ENCODE results near the gene DDX24. TPM values are rescaled to one million over a fixed set of nuclear protein-coding genes. Genes with fewer than 3 reads are reported as not detected.

Gene DDX24
- total and polyA plus RNA-seq, 2 donors, result 103 to 191 TPM

GRCh38 chr14:94049625-94050023 is 31.4 kb downstream of the DDX24 start:
- no peak for DNase-seq (ENCODE audit: low read depth in 6 of 9, low spot score in 9 of 9)
- H3K9me3 ChIP-seq (ENCODE audit: control insufficient read depth in 2 of 2, insufficient read depth in 1 of 2, low read length in 1 of 2), result no peaks in the 10 kb centered on the region
- no peak overlapping the region for H3K4me3 ChIP-seq (ENCODE audit: low read length in 2 of 2)
- WGBS, result 50% methylated on average over 2 of the region's 2 CpGs
- H3K27me3 ChIP-seq (ENCODE audit: control insufficient read depth in 2 of 2, insufficient read depth in 1 of 2, low read length in 1 of 2), result no peaks in the 10 kb centered on the region
- no peak overlapping the region for H3K27ac ChIP-seq (ENCODE audit: low read depth in 1 of 2, low read length in 1 of 2)
- peaks cover 0 to 2% of the 10 kb centered on the region in 2 donors for H3K4me1 ChIP-seq (ENCODE audit: control insufficient read depth in 2 of 2, insufficient read depth in 2 of 2, low read length in 2 of 2)
- H3K36me3 ChIP-seq (ENCODE audit: control insufficient read depth in 2 of 2, insufficient read depth in 2 of 2, low read length in 1 of 2), result peaks cover 77 to 91% of the 10 kb centered on the region in 2 donors

- H3K4me3 ChIP-seq (ENCODE audit: low read length in 2 of 2), result no peak overlapping the region
- H3K36me3 ChIP-seq (ENCODE audit: control insufficient read depth in 2 of 2, insufficient read depth in 2 of 2, low read length in 1 of 2), result peaks cover 70 to 90% of the 10 kb centered on the region in 2 donors
- WGBS, result 97% methylated on average over 10 of the region's 10 CpGs
- H3K27ac ChIP-seq (ENCODE audit: low read depth in 1 of 2, low read length in 1 of 2), result no peak overlapping the region
- H3K27me3 ChIP-seq (ENCODE audit: control insufficient read depth in 2 of 2, insufficient read depth in 1 of 2, low read length in 1 of 2), result no peaks in the 10 kb centered on the region
- no peak for DNase-seq (ENCODE audit: low read depth in 6 of 9, low spot score in 9 of 9)
- no peaks in the 10 kb centered on the region for H3K9me3 ChIP-seq (ENCODE audit: control insufficient read depth in 2 of 2, insufficient read depth in 1 of 2, low read length in 1 of 2)
- peaks cover 0 to 2% of the 10 kb centered on the region in 2 donors for H3K4me1 ChIP-seq (ENCODE audit: control insufficient read depth in 2 of 2, insufficient read depth in 2 of 2, low read length in 2 of 2)
Observed at GRCh38 chr14:94048691-94049624, 32.0 kb downstream of the DDX24 start.

- 97% methylated on average over 3 of the region's 3 CpGs for WGBS
- no peak for DNase-seq (ENCODE audit: low read depth in 6 of 9, low spot score in 9 of 9)
- H3K4me3 ChIP-seq (ENCODE audit: low read length in 2 of 2), result no peak overlapping the region
- no peaks in the 10 kb centered on the region for H3K27me3 ChIP-seq (ENCODE audit: control insufficient read depth in 2 of 2, insufficient read depth in 1 of 2, low read length in 1 of 2)
- H3K27ac ChIP-seq (ENCODE audit: low read depth in 1 of 2, low read length in 1 of 2), result no peak overlapping the region
- no peaks in the 10 kb centered on the region for H3K9me3 ChIP-seq (ENCODE audit: control insufficient read depth in 2 of 2, insufficient read depth in 1 of 2, low read length in 1 of 2)
- H3K4me1 ChIP-seq (ENCODE audit: control insufficient read depth in 2 of 2, insufficient read depth in 2 of 2, low read length in 2 of 2), result peaks cover 0 to under 1% of the 10 kb centered on the region in 2 donors
- H3K36me3 ChIP-seq (ENCODE audit: control insufficient read depth in 2 of 2, insufficient read depth in 2 of 2, low read length in 1 of 2), result peaks cover 60 to 81% of the 10 kb centered on the region in 2 donors
Observed at GRCh38 chr14:94047581-94047980, 33.4 kb downstream of the DDX24 start.

DNA sequence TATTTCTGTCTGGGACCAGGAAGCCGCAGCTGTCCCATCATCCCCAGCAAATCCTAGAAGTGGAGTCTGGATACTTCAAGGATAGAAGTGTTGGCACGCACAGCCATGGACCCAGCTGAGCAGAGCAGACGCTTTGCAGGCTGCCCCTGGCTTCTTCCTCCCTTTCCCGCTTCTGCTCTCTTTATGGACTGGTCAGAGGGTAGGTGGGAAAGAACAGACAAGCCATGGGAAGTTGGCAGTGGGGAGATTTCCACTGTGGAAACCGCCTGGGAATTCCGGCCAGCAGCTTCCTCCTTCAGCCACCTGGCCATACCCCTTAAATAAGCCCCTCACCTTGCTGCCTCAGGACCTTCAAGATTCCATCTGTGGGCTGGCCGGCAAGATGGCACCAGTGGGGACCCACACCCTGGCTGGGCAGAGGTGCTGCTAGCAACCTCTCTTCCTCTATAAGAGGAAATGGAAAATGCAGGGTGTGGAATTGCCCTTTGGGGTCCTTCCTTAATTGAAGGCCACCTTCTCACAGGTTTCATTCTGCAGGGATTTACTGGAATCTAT is 34.2 kb downstream of the DDX24 start:
- H3K9me3 ChIP-seq (ENCODE audit: control insufficient read depth in 2 of 2, insufficient read depth in 1 of 2, low read length in 1 of 2), result no peaks in the 10 kb centered on the region
- H3K36me3 ChIP-seq (ENCODE audit: control insufficient read depth in 2 of 2, insufficient read depth in 2 of 2, low read length in 1 of 2), result peaks cover 52 to 75% of the 10 kb centered on the region in 2 donors
- H3K4me1 ChIP-seq (ENCODE audit: control insufficient read depth in 2 of 2, insufficient read depth in 2 of 2, low read length in 2 of 2), result no peaks in the 10 kb centered on the region
- no peak for DNase-seq (ENCODE audit: low read depth in 6 of 9, low spot score in 9 of 9)
- H3K27me3 ChIP-seq (ENCODE audit: control insufficient read depth in 2 of 2, insufficient read depth in 1 of 2, low read length in 1 of 2), result no peaks in the 10 kb centered on the region
- WGBS, result 83% methylated on average over 7 of the region's 7 CpGs
- no peak overlapping the region for H3K4me3 ChIP-seq (ENCODE audit: low read length in 2 of 2)
- no peak overlapping the region for H3K27ac ChIP-seq (ENCODE audit: low read depth in 1 of 2, low read length in 1 of 2)

- 97% methylated on average over 19 of the region's 19 CpGs for WGBS
- H3K4me3 ChIP-seq (ENCODE audit: low read length in 2 of 2), result no peak overlapping the region
- H3K36me3 ChIP-seq (ENCODE audit: control insufficient read depth in 2 of 2, insufficient read depth in 2 of 2, low read length in 1 of 2), result peaks cover 42 to 65% of the 10 kb centered on the region in 2 donors
- H3K27me3 ChIP-seq (ENCODE audit: control insufficient read depth in 2 of 2, insufficient read depth in 1 of 2, low read length in 1 of 2), result no peaks in the 10 kb centered on the region
- no peaks in the 10 kb centered on the region for H3K9me3 ChIP-seq (ENCODE audit: control insufficient read depth in 2 of 2, insufficient read depth in 1 of 2, low read length in 1 of 2)
- H3K4me1 ChIP-seq (ENCODE audit: control insufficient read depth in 2 of 2, insufficient read depth in 2 of 2, low read length in 2 of 2), result no peaks in the 10 kb centered on the region
- no peak for DNase-seq (ENCODE audit: low read depth in 6 of 9, low spot score in 9 of 9)
- H3K27ac ChIP-seq (ENCODE audit: low read depth in 1 of 2, low read length in 1 of 2), result no peak overlapping the region
Observed at GRCh38 chr14:94045563-94046345, 35.2 kb downstream of the DDX24 start.

DNA sequence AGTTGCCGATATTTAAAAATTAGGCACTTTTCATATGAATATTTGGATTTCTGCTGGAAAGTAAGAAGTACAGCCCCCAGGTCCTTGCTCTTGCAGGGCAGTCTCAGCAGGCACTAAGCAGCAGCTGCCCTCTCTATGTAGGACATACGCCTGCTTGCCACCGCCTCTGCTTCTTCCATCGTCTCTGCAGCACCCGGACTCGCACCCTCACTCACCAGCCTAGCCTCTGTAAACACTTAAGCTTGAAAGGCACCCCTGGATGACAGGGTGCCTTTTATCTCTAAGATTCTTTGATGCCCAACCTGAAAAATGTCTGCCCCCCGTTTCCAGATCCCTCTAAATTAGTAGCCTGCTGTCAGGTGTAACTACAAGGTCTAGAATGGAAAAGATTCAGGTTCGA is 35.9 kb downstream of the DDX24 start:
- Histone ChIP-seq H3K27me3 (ENCODE audit: control insufficient read depth in 2 of 2, insufficient read depth in 1 of 2, low read length in 1 of 2) (no peaks in the 10 kb centered on the region), H3K36me3 (ENCODE audit: control insufficient read depth in 2 of 2, insufficient read depth in 2 of 2, low read length in 1 of 2) (peaks cover 36 to 58% of the 10 kb centered on the region in 2 donors), H3K4me3 (ENCODE audit: low read length in 2 of 2) (no peak overlapping the region), H3K27ac (ENCODE audit: low read depth in 1 of 2, low read length in 1 of 2) (no peak overlapping the region), H3K9me3 (ENCODE audit: control insufficient read depth in 2 of 2, insufficient read depth in 1 of 2, low read length in 1 of 2) (no peaks in the 10 kb centered on the region), H3K4me1 (ENCODE audit: control insufficient read depth in 2 of 2, insufficient read depth in 2 of 2, low read length in 2 of 2) (no peaks in the 10 kb centered on the region)
- 97% methylated on average over 8 of the region's 8 CpGs for WGBS
- no peak for DNase-seq (ENCODE audit: low read depth in 6 of 9, low spot score in 9 of 9)

DNA sequence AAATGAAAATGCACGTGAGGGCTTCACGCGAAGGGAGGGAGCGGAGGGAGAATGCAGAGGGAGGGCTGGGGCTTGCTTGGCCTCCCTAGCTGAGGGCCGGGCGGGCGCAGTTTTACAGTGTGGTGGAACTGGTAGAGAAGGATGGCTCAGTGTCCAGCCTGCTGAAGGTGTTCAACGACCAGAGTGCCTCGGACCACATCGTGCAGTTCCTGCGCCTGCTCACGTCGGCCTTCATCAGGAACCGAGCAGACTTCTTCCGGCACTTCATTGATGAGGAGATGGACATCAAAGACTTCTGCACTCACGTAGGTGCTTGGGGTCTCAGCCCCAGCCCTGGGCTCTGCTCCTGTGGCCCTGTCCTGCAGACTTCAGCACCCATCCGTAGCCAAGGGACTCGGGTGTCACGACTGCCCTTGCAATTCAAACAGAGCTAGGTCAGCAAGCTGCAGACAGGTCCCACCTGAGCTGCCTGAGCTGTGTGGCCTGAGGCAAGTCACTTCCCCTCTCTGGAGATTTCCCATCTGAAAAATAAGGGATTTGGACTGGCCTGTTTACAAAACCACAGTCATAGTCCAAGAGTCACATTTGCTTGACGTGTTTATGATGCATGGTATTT is 36.4 kb downstream of the DDX24 start:
- no peaks in the 10 kb centered on the region for H3K27me3 ChIP-seq (ENCODE audit: control insufficient read depth in 2 of 2, insufficient read depth in 1 of 2, low read length in 1 of 2)
- no peaks in the 10 kb centered on the region for H3K9me3 ChIP-seq (ENCODE audit: control insufficient read depth in 2 of 2, insufficient read depth in 1 of 2, low read length in 1 of 2)
- 97% methylated on average over 20 of the region's 20 CpGs for WGBS
- DNase-seq (ENCODE audit: low read depth in 6 of 9, low spot score in 9 of 9), result no peak
- H3K36me3 ChIP-seq (ENCODE audit: control insufficient read depth in 2 of 2, insufficient read depth in 2 of 2, low read length in 1 of 2), result peaks cover 31 to 55% of the 10 kb centered on the region in 2 donors
- no peaks in the 10 kb centered on the region for H3K4me1 ChIP-seq (ENCODE audit: control insufficient read depth in 2 of 2, insufficient read depth in 2 of 2, low read length in 2 of 2)
- H3K27ac ChIP-seq (ENCODE audit: low read depth in 1 of 2, low read length in 1 of 2), result no peak overlapping the region
- H3K4me3 ChIP-seq (ENCODE audit: low read length in 2 of 2), result no peak overlapping the region

- no peaks in the 10 kb centered on the region for H3K4me1 ChIP-seq (ENCODE audit: control insufficient read depth in 2 of 2, insufficient read depth in 2 of 2, low read length in 2 of 2)
- no peak for DNase-seq (ENCODE audit: low read depth in 6 of 9, low spot score in 9 of 9)
Observed at GRCh38 chr14:94043756-94044475, 37.1 kb downstream of the DDX24 start.

More at GRCh38 chr14:94043756-94044475, 37.1 kb downstream of the DDX24 start:
- Histone ChIP-seq H3K4me3 (ENCODE audit: low read length in 2 of 2) (no peak overlapping the region), H3K9me3 (ENCODE audit: control insufficient read depth in 2 of 2, insufficient read depth in 1 of 2, low read length in 1 of 2) (no peaks in the 10 kb centered on the region), H3K27ac (ENCODE audit: low read depth in 1 of 2, low read length in 1 of 2) (no peak overlapping the region), H3K27me3 (ENCODE audit: control insufficient read depth in 2 of 2, insufficient read depth in 1 of 2, low read length in 1 of 2) (no peaks in the 10 kb centered on the region), H3K36me3 (ENCODE audit: control insufficient read depth in 2 of 2, insufficient read depth in 2 of 2, low read length in 1 of 2) (peaks cover 25 to 49% of the 10 kb centered on the region in 2 donors)
- 98% methylated on average over 14 of the region's 14 CpGs for WGBS
